HG03460 (cell line): ENCODE measurements around the gene PRDM1.

Experiments
- ATAC-seq: cut with Tn5 transposase; IDR thresholded peaks from one replicate; pipeline ENCODE4 v1.9.1; 2021; ENCODE audit not compliant: unreplicated experiment

PRDM1 gene

DNA sequence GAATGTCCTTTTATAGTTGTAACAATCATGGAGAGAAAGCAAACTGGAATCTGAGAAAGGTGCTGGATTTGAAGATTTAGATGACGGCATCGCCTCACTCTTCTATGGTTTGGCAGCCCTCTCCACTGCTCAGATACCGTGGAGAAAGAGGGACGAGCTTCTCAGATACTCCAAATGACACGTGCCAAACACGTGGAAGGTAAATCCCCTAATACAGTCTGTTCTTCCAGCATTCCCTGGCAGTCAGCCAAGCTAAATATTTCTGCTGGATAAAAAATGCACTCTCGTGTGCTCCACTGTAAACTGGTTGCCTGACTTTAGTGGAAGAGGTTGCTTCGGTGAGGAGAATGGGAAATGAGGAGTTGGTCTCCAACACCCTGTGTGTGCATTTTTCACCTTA lies 16.7 kb upstream of the PRDM1 start:
- ATAC-seq: no peak

DNA sequence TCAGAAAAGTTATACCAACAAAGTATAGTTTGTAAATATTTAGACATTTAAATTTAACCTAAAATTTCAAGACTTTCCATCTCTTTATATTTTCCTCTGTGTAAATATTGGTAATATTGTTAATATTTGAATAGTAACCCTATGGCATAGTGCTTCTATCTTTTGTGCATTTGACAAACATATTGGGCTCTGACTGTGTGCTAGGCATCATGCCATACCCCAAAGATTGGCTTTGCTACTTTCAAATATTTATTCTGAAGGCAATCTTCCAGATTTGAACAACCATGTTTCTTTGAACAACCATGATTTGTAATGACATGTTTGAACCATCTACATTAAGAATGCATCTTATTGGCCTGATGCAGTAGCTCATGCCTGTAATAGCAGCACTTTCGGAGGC lies 15.5 kb upstream of the PRDM1 start:
- no peak for ATAC-seq

DNA sequence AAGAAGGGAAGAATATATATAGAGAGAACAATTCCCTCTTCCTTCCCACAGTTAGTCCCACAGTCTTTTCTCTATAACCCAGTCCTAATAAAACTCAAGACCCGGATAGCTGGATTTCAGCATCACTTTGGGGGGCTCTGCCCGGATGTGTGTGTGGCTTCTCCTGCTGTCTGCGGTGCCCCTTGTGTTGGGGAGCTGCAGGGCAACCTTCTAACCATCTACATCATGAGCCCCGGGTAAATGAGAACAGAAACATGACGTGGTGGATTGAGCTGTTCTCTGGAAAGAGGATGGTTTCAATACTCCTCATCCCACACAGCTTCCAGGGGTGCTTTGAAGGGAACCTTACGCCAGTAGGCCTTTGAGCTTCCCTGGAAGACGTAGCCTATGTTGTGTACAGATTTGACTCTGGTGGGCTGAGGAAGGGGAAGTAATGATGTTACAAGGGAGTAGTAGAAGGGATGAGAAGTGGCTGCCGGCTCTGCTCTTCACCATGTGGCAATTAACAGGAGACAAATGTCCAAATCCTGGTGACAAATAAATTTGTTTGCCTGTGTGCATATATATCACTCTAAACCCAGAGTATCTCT lies 13.5 kb upstream of the PRDM1 start:
- ATAC-seq: no peak

DNA sequence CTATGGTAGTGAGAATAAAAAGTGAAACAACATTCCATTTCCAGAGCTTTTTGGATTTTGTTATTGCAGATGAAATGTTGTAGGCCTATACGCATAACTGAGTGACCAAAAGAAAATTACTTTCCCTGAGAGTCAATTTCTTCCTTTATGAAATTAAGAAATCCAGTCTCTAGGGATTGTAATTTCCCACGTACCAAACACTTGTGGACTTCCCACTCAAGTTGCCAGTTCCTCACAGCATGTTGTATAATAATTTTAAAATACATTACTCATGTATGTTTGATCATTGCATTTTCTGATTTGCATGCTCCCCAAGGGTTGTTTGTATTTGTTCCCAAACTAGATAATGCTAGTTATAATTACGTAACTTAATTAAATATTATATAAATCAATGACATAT lies 12.0 kb upstream of the PRDM1 start:
- ATAC-seq: no peak

DNA sequence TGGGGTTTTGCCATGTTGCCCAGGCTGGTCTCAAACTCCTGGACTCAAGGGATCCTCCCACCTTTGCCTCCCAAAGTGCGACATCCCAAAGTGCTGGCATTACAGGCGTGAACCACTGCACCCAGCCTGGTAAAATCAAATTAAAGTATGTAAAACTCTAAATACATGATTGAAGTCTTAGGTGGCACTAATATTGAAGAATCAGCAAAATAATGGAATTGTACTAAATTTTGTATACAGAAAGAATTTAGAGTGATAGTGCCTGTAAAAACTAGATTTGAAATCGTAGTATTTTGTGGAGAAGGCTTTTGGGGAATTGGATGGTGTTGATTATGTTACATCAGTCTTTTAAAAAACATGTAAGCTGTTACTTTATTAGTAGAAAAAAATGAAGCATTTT lies 10.0 kb upstream of the PRDM1 start:
- no peak for ATAC-seq

DNA sequence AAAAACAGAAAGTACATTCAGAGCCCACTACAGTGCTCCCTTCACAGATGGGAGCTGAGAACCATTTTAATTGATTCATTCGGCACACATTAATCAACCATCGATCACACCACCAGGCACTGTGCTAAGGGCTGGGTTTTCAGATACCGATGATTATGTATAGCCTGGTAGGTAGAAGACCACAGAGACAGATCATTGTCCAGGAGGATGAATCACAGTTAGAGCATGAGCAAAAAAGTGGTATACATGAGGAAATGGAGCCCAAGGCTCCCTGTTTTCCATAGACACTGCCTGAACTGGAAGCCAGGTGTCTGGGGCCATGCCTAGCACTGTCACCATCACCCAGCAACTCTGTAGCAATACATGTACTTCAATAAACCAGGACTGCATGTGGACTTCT lies 9.0 kb upstream of the PRDM1 start:
- ATAC-seq: no peak

DNA sequence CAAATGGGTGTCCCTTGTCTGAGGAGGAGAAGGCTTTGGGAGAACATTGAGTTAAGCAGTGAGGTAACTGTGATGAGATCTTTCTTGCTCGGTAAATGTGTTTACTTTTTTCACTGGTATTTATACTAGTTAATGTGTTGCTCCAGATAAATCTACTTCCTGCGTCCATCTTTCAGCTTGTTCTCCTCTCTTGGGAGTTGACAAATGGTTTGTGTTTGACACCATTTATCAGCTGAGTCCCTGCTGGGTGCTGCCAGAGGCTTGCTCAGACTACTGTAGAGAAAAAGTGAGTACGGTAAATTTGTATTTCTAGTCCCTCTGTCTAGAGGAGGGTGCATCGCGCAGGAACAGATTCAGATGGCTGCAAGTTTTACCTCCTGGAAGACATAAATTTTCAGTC lies 8.3 kb upstream of the PRDM1 start:
- no peak for ATAC-seq

DNA sequence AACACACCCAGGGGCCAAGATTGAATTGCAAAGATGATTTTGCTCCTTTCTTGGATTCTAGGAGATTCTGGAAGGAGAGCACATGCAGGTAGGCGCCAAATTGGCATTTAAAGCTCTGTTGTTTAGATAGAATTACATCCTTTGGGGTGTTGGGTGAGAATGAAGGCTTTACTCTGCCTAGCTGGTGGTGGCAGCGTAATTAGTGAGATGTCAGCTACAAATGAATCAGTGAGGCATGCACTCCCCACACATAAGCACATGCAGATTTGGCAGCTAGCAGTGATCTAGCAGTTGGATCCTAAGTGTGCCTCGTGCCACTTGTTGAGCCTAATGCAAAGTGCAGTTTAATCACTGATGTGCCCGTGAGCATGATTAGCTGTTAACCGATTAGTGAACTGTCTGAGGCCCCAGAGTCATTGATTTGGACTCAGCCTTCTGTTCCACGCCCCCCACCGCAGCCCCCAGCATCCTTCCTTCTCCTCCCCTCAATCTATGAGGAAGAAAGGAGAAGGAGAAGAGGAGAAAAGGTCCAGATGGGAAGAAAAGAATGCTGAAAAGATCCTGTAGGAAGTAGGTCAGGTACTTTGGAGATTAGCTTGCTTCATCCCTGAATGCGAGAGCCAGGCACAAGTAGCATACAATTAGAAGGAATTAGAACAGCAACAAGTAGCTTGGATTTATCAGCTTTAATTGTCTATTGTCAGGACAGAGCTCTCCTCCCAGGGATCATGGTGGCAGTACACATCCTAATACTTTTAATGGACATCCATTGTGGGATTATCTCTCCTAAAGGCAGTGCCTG lies 6.0 kb upstream of the PRDM1 start:
- no peak for ATAC-seq

DNA sequence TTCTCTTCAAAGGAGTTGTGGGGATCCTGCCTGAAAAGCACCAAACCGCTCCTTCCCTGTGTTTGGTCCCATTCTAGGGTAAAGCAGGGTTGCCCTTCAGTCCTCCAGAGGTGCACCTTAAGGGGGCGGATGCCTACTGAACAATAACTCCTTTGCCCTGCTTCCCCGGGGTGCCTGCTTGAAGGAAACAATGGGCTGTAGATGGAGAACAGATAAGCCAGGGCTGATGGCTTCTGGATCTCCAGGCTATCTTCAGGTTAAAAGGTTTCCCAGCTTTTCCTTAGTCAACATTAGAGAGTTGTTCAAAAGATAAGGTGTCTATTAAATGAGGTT lies 5.4 kb upstream of the PRDM1 start:
- no peak for ATAC-seq

DNA sequence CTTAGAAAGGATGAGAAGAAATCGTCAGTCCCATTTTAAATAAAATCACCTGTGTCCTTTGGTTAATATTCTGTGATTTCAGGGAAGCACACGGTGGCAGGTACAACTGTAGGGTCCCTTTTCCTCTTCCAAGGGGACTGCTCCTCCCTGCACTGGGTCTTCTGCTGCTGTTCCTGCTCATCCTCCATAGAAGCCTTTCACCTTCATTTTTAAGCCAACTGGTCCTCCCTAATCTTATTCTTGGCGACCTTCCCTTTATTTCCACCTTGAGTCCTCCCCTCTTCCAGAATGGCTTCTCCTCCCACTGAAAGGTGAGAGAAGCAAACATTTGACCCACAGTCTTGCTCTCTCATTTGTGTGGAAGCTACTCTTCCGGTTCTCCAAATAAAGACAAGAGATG lies 4.4 kb upstream of the PRDM1 start:
- no peak for ATAC-seq

DNA sequence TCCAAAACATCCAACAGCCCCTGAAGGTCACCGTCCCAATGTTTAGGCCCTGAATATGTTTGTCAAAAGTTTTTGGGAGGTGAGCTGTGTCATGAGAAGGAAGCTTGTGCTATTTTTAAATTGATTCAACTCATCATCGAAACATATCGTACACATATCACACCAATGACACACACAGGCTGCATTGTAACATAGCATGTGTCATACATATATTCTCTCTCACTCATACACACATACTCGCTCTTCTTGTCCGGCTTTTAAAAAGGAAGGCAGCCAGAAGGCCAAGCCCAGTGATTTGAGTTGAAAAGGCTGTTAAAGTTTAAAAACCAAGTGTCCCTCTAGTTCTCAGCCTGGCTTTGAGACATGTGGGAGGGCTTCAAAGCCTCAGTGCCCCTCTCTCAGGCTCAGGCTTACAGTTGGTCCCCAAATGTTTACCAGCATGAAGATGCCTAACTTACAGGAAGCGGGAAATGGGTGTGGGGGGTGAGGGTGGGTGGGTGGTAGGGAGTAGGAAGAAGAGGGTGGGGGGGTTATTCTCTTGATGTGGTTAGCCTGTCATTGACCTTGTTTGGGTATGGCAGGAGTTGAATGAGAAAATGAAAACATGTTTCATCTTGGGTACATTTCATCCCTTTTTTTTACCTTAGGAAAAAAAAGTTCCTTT lies 3.3 kb upstream of the PRDM1 start:
- no peak for ATAC-seq

DNA sequence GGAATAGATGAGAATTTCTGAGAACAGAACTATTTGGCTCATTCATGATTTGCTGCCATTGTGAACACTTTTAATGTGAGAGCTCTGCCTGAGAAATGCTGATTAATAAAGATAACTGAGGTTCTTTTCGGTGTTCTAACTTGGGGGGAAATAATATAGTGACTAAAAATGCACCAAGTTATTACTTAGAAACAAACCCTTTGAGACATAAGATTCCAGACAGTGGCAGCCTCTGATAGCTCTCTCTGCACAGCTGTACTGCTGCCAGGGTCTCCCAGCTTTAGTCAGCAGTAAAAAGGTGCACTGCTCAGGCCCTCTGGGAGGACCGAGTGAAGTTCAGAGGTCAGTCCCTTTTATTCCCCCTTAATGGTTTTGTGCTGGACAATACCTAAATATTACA lies 2.5 kb upstream of the PRDM1 start:
- ATAC-seq: no peak

DNA sequence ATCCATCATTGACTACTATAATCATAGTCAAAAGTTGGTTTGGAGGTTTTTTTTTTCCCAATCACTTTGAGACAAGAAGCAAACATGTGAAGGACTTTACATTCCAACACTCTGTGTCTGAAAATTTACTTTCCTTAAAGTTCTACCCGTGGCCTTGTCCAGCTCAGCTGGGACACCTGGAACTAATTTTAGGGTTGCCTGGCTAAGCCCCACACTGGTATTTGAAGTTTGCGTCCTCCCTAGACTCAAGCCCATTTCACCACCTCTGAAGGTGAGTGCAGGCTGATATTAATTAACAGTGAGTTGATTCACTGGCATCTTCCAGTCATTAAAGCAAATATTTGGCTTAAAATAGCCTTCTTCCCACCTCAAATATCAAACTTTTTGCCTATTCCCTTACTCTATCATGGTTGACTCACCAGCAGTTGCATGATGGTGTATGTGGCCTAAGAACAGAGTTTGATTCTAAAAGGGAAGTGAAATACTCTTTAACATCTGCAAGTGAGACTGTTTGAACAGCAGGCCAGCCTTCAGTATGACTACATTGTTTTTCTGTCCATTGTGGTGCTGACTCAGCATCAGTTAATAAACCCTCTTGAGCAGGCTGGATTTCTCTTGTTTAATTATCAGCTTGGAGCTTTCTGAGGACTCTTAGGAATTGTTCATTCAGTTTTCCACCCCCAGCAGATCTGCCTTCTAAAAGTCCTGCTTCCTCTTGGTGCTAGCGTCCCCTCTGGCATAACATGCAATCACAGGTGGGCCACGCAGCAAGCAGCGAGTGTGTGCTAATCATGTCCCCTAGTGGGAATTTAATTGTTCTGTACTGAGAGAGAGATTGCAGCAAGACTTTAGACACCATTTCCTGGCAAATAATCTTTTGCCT lies 1.8 kb upstream of the PRDM1 start:
- ATAC-seq: peak; percentile 71

DNA sequence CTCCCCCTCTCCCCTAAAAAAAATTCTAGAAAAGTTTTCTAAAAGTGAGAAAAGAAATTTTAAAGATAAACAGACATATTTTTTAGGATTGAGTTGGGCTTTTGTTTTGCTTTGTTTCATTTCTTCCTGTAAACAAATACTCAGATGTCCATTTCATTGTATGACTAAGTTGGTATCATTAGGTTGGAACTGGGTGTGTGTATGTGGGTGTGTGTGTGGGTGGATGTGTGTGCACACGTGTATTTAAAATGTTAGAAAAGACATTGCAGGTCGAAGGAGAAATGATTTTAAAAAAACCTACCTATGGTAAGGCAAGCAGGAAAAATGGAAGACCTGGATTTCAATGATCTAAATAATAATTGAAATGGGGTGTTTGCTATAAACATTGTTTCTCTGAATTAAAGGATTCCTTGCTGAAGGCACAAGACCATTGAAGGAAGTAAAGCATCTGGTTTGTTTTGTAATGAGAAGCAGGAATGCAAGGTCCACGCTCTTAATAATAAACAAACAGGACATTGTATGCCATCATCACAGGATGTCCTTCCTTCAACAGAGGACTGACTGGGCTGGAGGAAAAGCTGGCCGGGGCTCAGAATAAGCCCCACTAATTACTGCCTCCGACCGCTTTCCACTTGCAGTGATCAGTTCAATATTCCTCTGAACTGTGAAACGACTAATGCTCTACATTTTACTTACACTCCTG lies 996 bp upstream of the PRDM1 start:
- no peak for ATAC-seq

DNA sequence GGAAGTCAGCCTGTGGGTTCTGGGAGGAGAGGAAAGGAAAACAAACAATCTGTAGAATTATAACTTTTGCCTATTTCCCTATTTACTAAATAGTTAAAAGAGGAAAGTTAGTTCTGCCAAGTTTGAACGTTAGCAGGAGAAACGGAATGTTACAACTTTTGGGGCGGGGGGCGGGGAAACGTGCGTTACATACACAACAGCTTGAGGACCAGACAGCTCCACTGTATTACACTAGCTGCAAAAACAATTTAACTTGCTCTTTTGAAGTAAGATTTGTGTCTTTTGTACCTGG lies 498 bp upstream of the PRDM1 start:
- ATAC-seq: no peak

DNA sequence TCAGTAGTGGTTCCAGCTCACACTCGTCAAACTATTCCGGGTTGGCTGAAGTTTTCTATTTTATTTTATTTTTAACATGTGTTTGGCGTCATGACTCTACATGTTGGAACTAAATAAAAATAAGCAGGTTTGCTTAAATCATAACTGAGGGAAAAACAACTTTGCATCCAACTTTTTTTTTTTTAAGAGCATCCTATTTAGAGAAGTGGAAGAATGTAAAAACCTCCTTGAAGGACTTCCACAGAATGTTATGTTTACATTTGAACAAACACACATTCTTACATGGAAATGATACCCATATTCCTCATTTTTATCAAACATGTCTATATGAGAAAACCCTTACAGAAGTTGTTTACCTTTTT lies 659 bp downstream of the PRDM1 start:
- no peak for ATAC-seq

DNA sequence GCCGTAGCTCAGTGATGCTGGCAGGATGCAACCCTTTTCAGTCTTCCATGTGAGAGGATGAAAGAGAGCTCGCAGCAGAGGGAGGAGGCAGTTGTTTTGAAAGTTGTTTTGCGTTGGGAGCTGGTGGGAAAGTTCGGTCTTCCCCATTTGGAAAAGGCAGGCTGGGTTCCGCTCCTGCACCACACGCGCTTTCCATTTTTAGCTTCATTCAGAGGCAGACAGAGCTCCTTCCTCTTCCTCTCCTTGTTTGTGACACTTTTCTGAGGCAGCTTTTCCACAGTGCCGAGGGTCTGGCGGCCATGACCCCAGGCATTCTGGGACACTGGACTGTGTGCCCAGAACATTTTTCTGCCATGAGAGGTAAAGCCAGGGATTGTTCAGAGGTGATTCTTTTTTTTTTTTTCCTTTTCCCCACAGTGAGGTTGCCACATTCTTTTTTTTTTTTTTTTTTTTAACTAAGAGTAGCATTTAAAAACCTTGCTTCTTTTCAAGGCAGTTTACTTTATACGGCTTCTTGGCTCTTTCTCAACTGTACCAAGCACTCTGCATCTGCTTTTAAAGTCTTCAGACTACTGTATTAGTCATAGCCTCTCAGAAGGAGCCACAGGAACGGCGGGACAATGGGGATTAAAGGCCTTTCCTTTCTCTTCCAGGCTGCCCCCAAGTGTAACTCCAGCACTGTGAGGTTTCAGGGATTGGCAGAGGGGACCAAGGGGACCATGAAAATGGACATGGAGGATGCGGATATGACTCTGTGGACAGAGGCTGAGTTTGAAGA lies 1.6 kb downstream of the PRDM1 start:
- ATAC-seq: no peak

DNA sequence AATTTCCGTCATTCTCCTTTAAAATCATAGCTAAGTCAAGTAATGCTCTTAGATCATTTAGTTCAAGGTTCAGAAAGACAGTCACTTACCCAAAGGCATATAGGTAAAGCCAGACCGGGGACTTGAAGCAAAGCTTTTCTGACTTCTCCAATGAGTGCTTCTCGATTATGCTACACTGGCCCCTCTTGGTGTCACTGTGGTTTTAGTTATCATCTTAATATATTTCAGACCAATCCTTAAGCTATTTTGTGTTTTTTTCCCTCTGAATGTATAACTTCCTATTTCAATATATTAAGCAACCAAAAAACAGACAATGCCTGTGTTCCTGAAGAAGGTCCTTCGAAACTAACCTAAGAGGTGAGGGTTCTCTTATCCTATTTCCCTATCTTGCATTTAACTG lies 3.9 kb downstream of the PRDM1 start:
- ATAC-seq: no peak

DNA sequence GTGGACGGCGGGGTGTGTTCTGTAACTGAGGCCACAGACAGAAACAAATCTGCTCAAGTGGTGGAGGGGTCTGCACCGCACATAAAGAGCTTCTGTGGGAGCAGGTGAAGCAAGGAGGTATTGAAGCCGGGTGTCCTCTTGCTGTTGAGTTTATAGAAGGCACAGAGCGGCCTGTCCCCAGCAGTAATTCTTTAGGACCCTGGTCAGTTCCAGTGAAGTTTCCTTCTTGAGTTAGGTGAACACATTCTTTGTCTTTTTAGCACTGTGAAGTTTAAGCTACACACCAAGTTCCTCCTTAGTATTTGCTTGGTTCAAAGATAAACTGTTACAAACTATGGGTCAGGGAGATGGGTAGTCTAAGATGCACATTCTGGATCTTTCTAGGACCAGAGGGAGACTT lies 6.1 kb downstream of the PRDM1 start:
- no peak for ATAC-seq

DNA sequence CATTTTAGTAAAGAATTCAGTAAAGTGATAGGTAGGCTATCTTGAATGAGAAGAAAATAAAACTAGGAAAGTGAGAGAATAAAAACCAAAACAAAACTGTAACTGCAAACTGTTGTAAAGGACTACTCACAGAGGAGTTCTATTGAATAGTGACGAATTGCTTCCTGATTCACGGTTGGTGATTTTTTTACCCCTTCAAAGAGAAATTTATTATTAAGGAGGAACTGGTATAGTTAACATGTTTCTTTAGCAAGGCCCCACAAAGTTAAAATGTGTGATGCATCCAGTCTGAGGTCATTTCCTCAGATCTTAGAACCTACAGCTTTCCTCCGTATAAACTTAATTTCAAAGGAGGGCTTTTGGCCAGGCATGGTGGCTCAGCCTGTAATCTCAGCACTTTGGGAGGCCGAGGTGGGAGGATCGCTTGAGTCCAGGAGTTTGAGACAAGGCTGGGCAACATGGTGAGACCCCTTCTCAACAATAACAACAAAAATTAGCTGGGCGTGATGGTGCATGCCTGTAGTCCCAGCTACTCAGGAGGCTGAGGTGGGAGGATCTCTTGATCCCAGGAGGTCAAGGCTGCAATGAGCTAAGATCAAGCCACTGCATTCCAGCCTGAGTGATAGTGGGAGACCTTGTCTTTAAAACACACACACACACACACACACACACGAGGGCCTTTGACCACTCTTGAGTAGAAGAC lies 8.3 kb downstream of the PRDM1 start:
- no peak for ATAC-seq
